HG03039 (cell line): ENCODE results near the gene CLEC12A.
"Not testable (repeated sequence)": the region's sequence is repeated elsewhere in the genome, so short reads cannot be mapped to it uniquely, and the experiment has no call there.

Source experiments
- ATAC-seq: cut with Tn5 transposase; IDR thresholded peaks from one replicate; pipeline ENCODE4 v1.9.1; 2021; ENCODE audit warnings: mild to moderate bottlenecking, moderate library complexity; ENCODE audit not compliant: unreplicated experiment

The CLEC12A gene

GRCh38 chr12:9961901-9962300 lies 9.3 kb upstream of the CLEC12A start:
- no peak for ATAC-seq

- ATAC-seq, result no peak
Observed at GRCh38 chr12:9969673-9970072, 1.5 kb upstream of the CLEC12A start.

DNA sequence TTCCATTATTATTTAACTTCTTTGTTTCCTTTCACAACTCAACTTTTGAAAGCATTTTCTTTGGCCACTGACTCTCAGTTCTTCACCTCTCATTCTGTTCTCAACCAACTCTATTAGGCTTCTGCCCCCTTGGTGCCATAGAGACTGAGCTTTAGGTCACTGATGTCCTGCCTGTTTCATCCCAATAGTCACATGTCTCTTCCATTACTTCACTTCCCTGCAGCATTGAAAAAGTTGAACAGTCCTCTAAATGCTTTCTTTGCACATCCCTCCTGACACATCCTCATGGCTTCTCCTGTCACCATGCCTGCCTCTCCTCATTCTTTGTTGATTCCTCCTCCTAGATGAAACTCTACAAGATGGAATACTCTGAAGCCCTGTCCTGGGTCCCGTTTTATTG lies 2.7 kb downstream of the CLEC12A start:
- ATAC-seq, result no peak

- not testable (repeated sequence) for ATAC-seq
Observed at GRCh38 chr12:9974731-9975130, 3.5 kb downstream of the CLEC12A start.

GRCh38 chr12:9975614-9976013 lies 4.4 kb downstream of the CLEC12A start:
- ATAC-seq, result no peak

GRCh38 chr12:9976626-9977025 lies 5.4 kb downstream of the CLEC12A start:
- ATAC-seq, result not testable (repeated sequence)

GRCh38 chr12:9977916-9978315 lies 6.7 kb downstream of the CLEC12A start:
- no peak for ATAC-seq

GRCh38 chr12:9980126-9980525 lies 8.9 kb downstream of the CLEC12A start:
- no peak for ATAC-seq

- no peak for ATAC-seq
Observed at GRCh38 chr12:9991876-9992275, 20.7 kb downstream of the CLEC12A start.

GRCh38 chr12:9992296-9992695 lies 21.1 kb downstream of the CLEC12A start:
- no peak for ATAC-seq

DNA sequence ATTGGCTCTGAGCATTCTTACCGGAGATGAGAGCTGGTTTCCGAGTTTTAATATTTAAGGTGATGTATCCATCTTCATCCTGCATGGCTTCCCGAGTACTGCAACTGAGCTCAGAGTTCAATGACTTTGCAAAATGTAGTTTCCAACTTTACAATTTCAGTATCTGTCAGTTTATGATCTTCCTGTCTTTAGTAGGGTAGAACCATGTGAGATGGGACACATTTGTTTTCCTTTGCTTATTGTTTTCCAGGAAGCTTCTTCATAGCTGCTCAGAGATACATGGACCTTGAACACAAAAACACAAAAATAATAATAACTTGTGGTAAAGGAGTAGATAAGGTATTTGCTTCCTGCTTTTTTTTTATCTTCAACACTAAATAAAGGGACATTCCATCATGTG lies 27.8 kb downstream of the CLEC12A start, which contains the start of gene CLEC1B:
TSS of gene CLEC1B (minus strand) at position 106 of the 400 bp plus-strand sequence. CDS start at position 85, 21 bp downstream.
- ATAC-seq, result no peak

DNA sequence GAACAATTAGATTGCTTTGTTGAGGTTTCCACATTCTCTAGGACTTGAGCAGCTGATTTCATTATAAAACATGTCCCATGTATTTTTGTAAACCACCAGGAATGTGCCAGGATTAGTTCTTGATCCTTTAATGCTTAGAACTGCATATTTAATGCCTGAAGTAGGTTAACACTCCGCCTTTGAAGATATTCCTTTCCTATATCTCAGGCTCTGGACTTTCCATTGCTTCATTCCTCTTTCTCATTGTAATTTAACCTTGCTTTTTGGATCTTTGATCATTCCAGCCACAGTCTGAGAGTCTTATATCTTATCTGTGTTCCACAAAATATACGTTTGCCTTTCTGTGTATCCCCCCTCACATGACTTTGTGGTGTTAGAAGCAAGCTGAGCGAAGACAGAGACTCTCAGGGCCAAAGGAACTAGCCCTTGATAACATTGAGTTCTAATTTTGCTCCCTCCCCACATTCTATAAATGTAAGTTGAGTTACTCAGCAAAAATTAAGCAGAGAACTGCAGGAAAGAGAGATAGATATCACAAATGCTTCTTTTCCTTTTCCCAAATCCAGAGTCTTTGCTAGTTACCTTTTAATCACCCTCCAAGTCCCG lies 30.1 kb downstream of the CLEC12A start:
- no peak for ATAC-seq

DNA sequence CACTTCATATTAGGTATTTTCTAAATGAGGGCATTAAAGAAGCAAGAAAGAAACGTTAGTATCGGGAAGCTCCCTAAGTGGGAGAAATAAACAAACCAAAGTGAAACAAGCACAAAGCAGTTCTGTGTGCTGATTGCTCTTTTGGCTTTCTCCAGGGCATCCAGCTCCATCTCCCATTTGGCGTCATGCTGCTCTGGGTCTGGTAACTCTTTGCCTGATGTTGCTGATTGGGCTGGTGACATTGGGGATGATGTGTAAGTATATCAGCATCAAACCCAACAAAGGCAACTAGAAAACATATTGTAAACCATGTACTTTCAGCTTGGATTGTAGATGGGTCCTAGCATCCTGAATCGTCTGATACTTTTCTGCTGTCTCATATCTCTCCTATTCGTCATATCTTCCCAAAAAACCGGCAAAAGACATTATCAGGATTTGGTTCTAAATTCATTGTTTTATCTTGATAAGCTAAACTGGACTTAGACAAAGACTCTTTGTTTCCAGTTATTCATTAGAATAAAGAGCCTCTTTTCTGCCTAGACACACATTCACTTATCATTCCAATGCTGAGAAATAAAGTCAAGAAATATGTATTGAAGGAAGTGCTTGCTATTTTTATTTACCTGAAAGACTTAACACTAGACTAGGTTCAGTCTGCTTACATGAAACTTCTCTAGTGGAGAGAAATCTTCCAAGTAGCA lies 41.6 kb downstream of the CLEC12A start:
- ATAC-seq, result no peak

- no peak for ATAC-seq
Observed at GRCh38 chr12:10015450-10015849, 44.2 kb downstream of the CLEC12A start.

DNA sequence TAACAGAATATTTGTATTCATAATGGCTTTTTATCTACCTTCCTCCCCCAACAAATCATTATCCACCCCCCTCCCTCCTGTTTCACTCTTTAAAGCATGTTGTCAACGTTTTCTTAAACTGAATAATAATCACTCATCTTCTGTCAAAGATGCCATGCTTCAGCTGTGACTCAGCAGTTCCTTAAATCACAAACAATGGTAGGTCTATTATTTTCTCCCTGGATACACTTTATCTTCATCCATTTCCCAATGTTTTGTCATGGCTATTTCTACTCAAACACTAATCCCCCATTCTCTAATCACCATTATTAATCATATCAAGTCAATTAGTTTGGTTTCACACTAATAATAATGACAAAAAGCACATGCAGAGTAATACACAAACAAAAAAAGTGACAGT lies 45.7 kb downstream of the CLEC12A start:
- no peak for ATAC-seq

DNA sequence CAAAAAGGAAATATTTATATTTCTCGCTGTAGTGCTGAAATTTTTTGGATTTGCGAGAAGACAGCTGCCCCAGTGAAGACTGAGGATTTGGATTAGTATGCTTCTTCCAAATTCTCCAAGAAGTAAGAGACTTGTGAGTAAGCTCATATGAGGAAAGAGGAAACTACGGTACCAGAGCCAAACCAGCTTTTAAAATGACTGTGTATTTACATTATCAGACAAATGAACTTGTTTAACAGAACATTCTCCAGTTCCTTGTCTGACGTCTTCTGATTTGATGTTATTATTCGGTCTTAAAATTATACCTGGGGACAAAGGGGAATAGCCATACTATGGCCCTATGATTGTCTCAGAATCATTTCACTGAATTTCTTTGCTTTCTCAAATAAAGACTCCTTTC lies 47.2 kb downstream of the CLEC12A start:
- no peak for ATAC-seq

GRCh38 chr12:10021342-10021741 lies 50.1 kb downstream of the CLEC12A start:
- no peak for ATAC-seq

GRCh38 chr12:10025236-10025635 lies 54.0 kb downstream of the CLEC12A start:
- no peak for ATAC-seq

- ATAC-seq, result not testable (repeated sequence)
Observed at GRCh38 chr12:10026666-10027065, 55.5 kb downstream of the CLEC12A start.

GRCh38 chr12:10027311-10027710 lies 56.1 kb downstream of the CLEC12A start:
- no peak for ATAC-seq

- no peak for ATAC-seq
Observed at GRCh38 chr12:10027721-10028120, 56.5 kb downstream of the CLEC12A start.

GRCh38 chr12:10030446-10030845 lies 59.2 kb downstream of the CLEC12A start, which contains the start of gene CLEC9A:
Gene CLEC9A (plus strand): TSS chr12:10030682. CDS start chr12:10052688, 22,006 bp downstream.
- ATAC-seq, result no peak
